Left ventricle myocardium inferior (tissue), 1 donor: ENCODE results near the gene TIGD3. TPM values are rescaled to one million over a fixed set of nuclear protein-coding genes. Genes with fewer than 3 reads are reported as not detected.
A peak's percentile ranks its signal among the peaks of the same experiment; 100 is the strongest.

Experiments used
- DNase-seq: peaks from one replicate; pipeline ENCODE4 v3.0.0-alpha.2; 2020
- H3K27ac ChIP-seq: fragments of 200-600 bp; replicated peaks from 2 replicates; pipeline ENCODE4 v1.8.0; 2021
- H3K27me3 ChIP-seq: fragments of 200-600 bp; 2 replicates; pipeline ENCODE4 v1.8.0; 2021; ENCODE audit warnings: low read depth
- H3K36me3 ChIP-seq: fragments of 200-600 bp; 2 replicates; pipeline ENCODE4 v1.8.0; 2021
- H3K4me1 ChIP-seq: fragments of 200-600 bp; 2 replicates; pipeline ENCODE4 v1.8.0; 2021
- H3K4me3 ChIP-seq: fragments of 200-600 bp; 2 replicates; pipeline ENCODE4 v1.8.0; 2021; ENCODE audit warnings: mild to moderate bottlenecking, moderate library complexity
- H3K9me3 ChIP-seq: fragments of 200-600 bp; replicated peaks from 2 replicates; pipeline ENCODE4 v1.8.0; 2021
- CTCF ChIP-seq: fragments of 200-600 bp; IDR thresholded peaks from 2 replicates; pipeline ENCODE4 v1.8.0; 2021; ENCODE audit warnings: antibody characterized with exemption, mild to moderate bottlenecking, borderline replicate concordance
- intact Hi-C: fragments of 100-400 bp; cut with micrococcal nuclease; formaldehyde crosslinking; loops from one replicate; pipeline ENCODE4 v1.11.0; 2022
- total RNA-seq: library from RNA; stranded (reverse); fragmentation: NEBNext Ultra II Directional; extraction: Animal tissue kit (Norgen Biotek cat#: 25700); gene quantifications from one replicate; pipeline ENCODE4 v1.2.1, GENCODE V29; 2021
- donor health status: DM: no; HTN: yes; CAD: no; lungs with severe emphysema.

TIGD3 gene
- total RNA-seq, 1 donor from 2014 or later, result 0.44 TPM

GRCh38 chr11:65362966-65363365 is 8.4 kb downstream of the TIGD3 start:
- Histone ChIP-seq H3K27ac (no peak overlapping the region), H3K9me3 (no peaks in the 10 kb centered on the region), H3K36me3 (no peaks in the 10 kb centered on the region), H3K4me3 (no peak overlapping the region), H3K27me3 (no peaks in the 10 kb centered on the region), H3K4me1 (peaks cover 32% of the 10 kb centered on the region)
- TF ChIP-seq CTCF, result no peak
- DNase-seq, result no peak
- intact Hi-C loops, result no loop called here

GRCh38 chr11:65363770-65364169 is 9.2 kb downstream of the TIGD3 start:
- no peaks in the 10 kb centered on the region for H3K36me3 ChIP-seq
- intact Hi-C loops, result no loop called here
- H3K27ac ChIP-seq, result no peak overlapping the region
- TF ChIP-seq CTCF, result no peak
- no peak for DNase-seq
- peaks cover 24% of the 10 kb centered on the region for H3K4me1 ChIP-seq
- no peaks in the 10 kb centered on the region for H3K9me3 ChIP-seq
- H3K27me3 ChIP-seq, result no peaks in the 10 kb centered on the region
- H3K4me3 ChIP-seq, result no peak overlapping the region

- H3K36me3 ChIP-seq, result no peaks in the 10 kb centered on the region
- DNase-seq, result no peak
- intact Hi-C loops, result no loop called here
- H3K4me1 ChIP-seq, result peaks cover 28% of the 10 kb centered on the region
- peak overlapping the region; percentile 83 for H3K27ac ChIP-seq
- H3K4me3 ChIP-seq, result no peak overlapping the region
- H3K27me3 ChIP-seq, result no peaks in the 10 kb centered on the region
- TF ChIP-seq CTCF, result peak; percentile 83
- H3K9me3 ChIP-seq, result no peaks in the 10 kb centered on the region
These were observed 11.8 kb downstream of the TIGD3 start for GRCh38 chr11:65366340-65366773.

GRCh38 chr11:65370659-65371049 is 16.1 kb downstream of the TIGD3 start:
- Histone ChIP-seq H3K4me3 (no peak overlapping the region), H3K27me3 (no peaks in the 10 kb centered on the region), H3K9me3 (no peaks in the 10 kb centered on the region), H3K27ac (peak overlapping the region; percentile 89), H3K36me3 (no peaks in the 10 kb centered on the region), H3K4me1 (peaks cover 40% of the 10 kb centered on the region)
- intact Hi-C loops, result loop anchor here (5.0 kb wide), 1 partner anchor 147 kb away; no protein-coding TSS in a partner anchor
- TF ChIP-seq CTCF, result no peak
- no peak for DNase-seq

GRCh38 chr11:65373839-65374580 is 19.5 kb downstream of the TIGD3 start:
- no peak for DNase-seq
- no peaks in the 10 kb centered on the region for H3K36me3 ChIP-seq
- intact Hi-C loops, result loop anchor here (5.0 kb wide), 1 partner anchor 143 kb away; no protein-coding TSS in a partner anchor

More at GRCh38 chr11:65373839-65374580, 19.5 kb downstream of the TIGD3 start:
- no peak for TF ChIP-seq CTCF
- Histone ChIP-seq H3K4me3 (no peak overlapping the region), H3K4me1 (peaks cover 34% of the 10 kb centered on the region), H3K27me3 (no peaks in the 10 kb centered on the region), H3K27ac (no peak overlapping the region), H3K9me3 (no peaks in the 10 kb centered on the region)
